GM12891 (cell line): ENCODE results near the gene DQX1.

Experiments used
- DNase-seq: peaks from one replicate; pipeline ENCODE4 v3.0.0; 2011; ENCODE audit warnings: low spot score; ENCODE audit not compliant: insufficient read length
- FAIRE-seq: peaks from 2 replicates; lab custom pipeline; 2011; peaks lifted over from hg19 to GRCh38; lab: Jason Lieb, UNC
- PAX5 ChIP-seq: IDR thresholded peaks from 2 replicates; pipeline ENCODE4 v1.6.1; 2011; ENCODE audit warnings: low read length, moderate library complexity, mild to moderate bottlenecking; ENCODE audit not compliant: insufficient read depth, severe bottlenecking
- POLR2A ChIP-seq: IDR thresholded peaks from 2 replicates; pipeline ENCODE4 v1.6.1; 2011; ENCODE audit warnings: low read depth, low read length, control low read depth
- POLR2AphosphoS5 ChIP-seq: IDR thresholded peaks from 2 replicates; pipeline ENCODE4 v1.6.1; 2011; ENCODE audit warnings: low read depth, low read length, control low read depth
- POU2F2 ChIP-seq: IDR thresholded peaks from 2 replicates; pipeline ENCODE4 v1.6.1; 2011; ENCODE audit warnings: low read depth, mild to moderate bottlenecking, control low read depth, low read length, moderate library complexity
- SPI1 ChIP-seq: IDR thresholded peaks from 2 replicates; pipeline ENCODE4 v1.6.1; 2011; ENCODE audit warnings: low read depth, low read length, control low read depth
- TAF1 ChIP-seq: IDR thresholded peaks from 2 replicates; pipeline ENCODE4 v1.6.1; 2011; ENCODE audit warnings: low read depth, low read length, control low read depth

DQX1 gene

DNA sequence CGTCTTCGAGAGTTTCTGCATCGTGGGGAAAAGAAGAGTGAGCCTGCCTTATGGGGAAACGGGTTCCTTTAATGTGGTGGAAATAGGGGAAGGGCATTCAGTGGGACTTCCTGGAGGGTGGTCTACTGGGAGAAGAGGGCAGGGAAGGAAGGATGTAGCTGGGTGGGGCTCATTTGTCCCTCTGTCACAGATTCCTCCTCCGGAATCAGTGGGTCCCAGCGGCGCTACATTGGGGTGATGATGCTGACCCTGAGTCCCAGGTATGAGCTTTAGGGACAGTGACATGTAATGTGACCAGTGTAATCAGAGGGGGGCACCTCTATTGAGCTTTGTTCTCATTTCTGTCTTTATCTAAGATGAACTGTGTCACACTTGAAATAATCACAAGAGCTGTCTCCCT is 5.6 kb upstream of the DQX1 start:
- TF ChIP-seq SPI1 (no peak), TAF1 (no peak), POU2F2 (no peak), PAX5 (no peak), POLR2A (no peak), POLR2AphosphoS5 (no peak)
- DNase-seq (no peak), FAIRE-seq (no peak)

DNA sequence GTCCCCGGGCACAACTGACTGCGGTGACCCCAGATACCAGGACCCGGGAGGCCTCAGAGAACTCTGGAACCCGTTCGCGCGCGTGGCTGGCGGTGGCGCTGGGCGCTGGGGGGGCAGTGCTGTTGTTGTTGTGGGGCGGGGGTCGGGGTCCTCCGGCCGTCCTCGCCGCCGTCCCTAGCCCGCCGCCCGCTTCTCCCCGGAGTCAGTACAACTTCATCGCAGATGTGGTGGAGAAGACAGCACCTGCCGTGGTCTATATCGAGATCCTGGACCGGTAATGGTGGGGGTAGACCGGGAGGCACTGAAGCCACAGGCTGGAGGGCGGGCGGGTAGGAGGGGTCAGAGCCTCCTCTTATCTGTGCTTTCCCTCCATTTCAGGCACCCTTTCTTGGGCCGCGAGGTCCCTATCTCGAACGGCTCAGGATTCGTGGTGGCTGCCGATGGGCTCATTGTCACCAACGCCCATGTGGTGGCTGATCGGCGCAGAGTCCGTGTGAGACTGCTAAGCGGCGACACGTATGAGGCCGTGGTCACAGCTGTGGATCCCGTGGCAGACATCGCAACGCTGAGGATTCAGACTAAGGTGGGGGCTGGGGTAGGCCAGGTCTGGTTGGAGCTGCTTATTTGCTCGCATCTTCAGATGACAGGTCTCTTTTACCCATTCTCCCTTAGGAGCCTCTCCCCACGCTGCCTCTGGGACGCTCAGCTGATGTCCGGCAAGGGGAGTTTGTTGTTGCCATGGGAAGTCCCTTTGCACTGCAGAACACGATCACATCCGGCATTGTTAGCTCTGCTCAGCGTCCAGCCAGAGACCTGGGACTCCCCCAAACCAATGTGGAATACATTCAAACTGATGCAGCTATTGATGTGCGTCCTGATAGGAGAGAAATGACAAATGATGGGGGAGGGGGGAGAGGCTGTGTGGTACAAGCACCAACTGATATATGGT is 4.5 kb upstream of the DQX1 start:
- DNase-seq: no peak

DNA sequence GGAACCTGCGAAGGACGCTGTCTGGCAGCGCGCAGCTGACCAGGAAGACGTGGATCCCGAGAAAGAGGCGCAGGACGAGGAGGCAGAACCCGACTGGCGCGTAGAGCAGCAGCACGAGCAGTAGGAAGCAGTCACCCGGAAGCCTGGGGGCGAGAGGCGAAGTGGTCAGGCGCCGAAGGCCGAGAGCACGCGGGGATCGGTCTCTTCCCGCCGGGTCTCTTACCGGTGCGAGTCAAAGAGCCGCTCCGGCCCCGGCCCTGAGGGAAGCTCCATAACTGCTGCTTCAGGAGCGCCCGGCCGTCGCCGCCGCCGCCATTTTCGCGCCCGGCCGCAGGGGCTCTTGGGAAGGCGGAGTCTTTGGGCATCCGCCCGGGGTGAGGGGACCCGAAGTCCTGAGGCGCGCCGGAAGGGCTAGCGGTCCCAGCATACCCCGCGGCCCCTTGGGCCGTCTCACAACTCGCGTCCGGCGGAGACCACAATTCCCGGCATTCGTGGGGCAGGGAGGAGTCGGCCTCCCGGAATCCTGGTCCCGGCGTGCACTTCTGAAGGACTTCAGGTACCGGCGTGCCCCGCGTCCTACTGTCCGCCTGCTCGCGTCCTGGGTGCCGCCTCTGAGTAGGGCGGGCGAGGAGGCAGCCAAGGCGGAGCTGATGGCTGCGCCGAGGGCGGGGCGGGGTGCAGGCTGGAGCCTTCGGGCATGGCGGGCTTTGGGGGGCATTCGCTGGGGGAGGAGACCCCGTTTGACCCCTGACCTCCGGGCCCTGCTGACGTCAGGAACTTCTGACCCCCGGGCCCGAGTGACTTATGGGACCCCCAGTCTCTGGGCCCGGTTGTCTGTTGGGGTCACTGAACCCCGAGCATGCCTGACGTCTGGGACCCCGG is 3.6 kb upstream of the DQX1 start, which contains the start of the genes AUP1 and HTRA2:
TSS of gene AUP1 (minus strand) at position 350 of the 882 bp plus-strand sequence. CDS start at position 273, 77 bp downstream.
TSS of gene HTRA2 (plus strand) at position 577 of the 882 bp plus-strand sequence. CDS start at position 651, 74 bp downstream.
- TF ChIP-seq POLR2AphosphoS5 (peak; percentile 84), POLR2A (no peak; the same call in 1 of the 2 replicates), PAX5 (no peak), TAF1 (peak; percentile 89; the same call in 1 of the 2 replicates), POU2F2 (0 out of 2 replicates have a peak, but pooled peaks have one; percentile 26), SPI1 (no peak)
- DNase-seq (peak; percentile 99), FAIRE-seq (peak; percentile 95)

More for the DNA sequence above, 4.5 kb upstream of the DQX1 start:
- TF ChIP-seq POLR2A (peak; percentile 79), POU2F2 (0 out of 2 replicates have a peak, but pooled peaks have one; percentile 6), SPI1 (no peak), POLR2AphosphoS5 (peak; percentile 35; the same call in 1 of the 2 replicates), PAX5 (no peak), TAF1 (no peak)
- FAIRE-seq: peak; percentile 62

DNA sequence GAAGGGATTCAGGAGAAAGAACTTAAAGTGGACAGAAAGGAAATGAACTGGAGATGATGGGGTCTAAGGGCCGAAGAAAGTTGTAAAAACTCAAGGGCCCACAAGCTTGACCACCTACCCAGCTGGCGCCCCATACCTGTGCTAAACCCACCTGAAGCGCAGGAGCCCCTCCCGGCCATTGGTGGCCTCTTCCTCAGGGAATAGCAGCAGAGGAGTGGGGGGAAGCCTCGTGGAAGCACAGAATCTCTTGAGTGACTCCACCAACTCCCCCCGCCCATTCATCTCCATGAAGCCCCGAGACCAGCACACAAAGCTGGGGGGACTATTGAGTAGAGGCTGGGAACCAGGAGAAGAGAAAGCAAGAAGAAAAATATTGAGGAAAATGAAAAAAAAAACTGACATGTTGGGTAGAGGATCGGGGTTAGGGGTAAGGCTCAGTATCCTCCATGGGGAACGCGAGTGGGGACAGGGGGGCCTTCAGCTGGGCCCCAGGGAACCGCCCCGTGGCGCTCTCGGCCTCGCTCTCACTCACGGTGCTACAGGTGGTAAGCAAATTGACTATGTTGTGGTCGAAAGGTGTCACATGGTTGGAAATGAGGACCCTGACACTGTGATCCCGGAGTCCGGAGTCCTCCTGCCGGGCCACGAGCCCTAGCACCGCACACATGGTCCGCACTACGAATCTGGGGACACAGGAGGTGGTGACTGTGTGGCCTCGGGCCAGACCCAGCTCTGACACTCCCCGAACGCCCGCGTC is 2.7 kb upstream of the DQX1 start:
- TF ChIP-seq POLR2AphosphoS5 (0 out of 2 replicates have a peak, but pooled peaks have one; percentile 13), POLR2A (no peak)
- DNase-seq (no peak), FAIRE-seq (no peak)

DNA sequence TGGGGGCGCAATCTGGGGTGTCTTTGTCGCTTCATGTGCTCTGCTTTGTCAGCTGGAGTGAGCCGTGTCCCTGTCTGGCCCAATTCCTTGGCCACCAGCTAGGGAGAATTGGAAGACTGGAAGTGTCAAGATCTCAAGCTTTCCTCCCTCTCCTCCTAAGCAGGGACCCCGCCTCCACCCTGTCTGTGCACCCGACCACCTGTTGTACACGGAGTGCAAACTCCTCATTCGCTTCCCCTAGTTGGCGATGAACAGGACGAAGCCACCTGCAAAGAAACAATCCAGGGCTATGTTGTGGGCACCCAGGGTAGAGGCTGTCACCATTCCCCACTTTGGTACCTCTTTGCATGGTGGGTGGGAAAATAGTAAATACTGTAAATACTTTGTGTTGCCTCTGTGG is 1.7 kb upstream of the DQX1 start:
- DNase-seq: no peak
- TF ChIP-seq POLR2AphosphoS5 (no peak), POU2F2 (no peak), POLR2A (no peak), SPI1 (no peak), TAF1 (no peak), PAX5 (no peak)
- no peak for FAIRE-seq

DNA sequence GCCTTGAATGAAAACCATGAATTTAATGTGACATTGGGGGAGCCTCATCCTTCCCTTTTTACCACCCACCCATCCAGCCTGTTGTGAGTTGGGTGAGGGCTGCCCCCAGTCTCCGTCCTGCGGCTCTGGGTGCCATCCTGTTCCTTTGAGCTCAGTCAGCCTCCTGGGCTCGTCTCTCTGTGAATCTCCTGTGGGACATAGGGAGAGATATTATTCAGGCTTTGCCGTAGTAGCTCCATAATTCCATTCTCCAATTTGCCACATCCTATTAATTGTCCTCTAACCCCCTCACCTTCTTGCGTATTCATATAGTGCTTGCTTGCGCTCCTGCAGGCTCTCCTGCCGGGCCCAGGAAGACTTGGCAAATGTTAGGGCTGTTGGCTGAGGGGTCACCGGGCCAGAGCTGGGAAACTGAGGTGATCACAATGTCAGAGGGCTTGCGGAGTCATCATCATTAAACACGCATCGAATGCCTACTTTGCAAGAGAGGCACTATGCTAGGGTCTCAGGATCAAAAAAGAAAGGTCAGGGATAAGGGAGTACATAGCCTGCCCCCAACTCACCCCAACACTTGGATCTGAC is 709 bp upstream of the DQX1 start:
- DNase-seq (no peak), FAIRE-seq (no peak)

DNA sequence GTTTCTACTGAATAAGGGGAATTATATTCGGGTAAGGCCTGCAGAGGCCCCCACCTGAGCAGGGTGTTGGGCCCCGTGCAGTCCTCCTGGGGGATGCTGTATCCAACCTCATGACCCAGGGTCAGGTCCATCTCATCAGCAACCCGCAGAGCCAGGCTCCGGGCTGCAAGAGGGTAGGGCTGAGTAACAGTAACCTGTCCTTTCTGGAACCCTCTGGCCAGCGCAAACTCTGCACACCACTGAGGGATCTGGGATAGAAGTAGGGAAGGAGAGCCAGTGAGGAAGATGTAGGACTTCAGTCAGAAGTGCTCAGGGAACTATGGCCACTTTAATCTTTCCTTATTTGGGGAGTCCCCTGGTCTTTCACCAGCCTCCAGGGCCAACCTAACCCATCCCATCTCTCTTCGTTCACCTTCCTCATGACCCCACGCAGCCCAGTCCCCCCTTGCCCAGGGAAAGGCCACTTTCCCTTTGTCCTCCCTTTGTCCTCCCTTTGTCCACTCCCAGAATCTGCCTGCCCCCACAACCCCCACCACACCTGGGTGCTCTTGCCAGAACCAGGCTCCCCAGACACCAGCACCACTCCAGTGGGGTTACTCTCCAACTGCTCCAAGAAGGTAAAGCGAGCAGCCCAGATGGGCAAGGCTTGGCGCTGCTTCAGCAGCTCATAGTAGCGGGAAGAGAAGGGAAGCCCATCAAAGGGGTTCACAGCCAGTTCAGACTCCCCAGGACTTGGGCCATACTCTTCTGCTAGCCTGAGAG is 895 bp downstream of the DQX1 start:
- no peak for FAIRE-seq
- no peak for DNase-seq
- TF ChIP-seq POLR2A (no peak; the same call in 1 of the 2 replicates), PAX5 (no peak), POLR2AphosphoS5 (no peak), POU2F2 (no peak)

More for the DNA sequence above, 709 bp upstream of the DQX1 start:
- TF ChIP-seq POU2F2 (no peak), POLR2A (no peak; the same call in 1 of the 2 replicates), POLR2AphosphoS5 (no peak), SPI1 (no peak), PAX5 (no peak), TAF1 (no peak)

DNA sequence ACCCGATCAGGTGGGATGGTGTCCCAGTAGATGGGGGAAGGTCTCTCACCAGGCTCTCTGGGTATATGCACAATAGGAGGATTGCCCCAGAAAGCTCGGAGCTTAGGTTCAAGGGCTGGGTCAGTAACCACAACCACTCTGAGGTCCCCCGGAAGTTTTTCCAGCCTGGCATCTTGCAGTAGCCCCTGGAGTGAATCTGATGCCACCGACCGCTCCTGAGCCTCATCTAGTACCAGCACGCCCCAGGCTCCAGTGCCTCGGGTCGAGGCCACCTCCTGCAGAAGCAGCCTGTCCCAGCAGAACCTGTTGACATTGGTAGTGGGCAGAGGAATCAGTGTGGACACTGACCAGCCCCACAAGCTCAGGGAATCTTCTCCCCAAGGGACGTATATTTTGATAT is 2.0 kb downstream of the DQX1 start:
- FAIRE-seq (no peak), DNase-seq (no peak)
- TF ChIP-seq POLR2A (no peak), TAF1 (no peak), POU2F2 (no peak), PAX5 (no peak), SPI1 (no peak), POLR2AphosphoS5 (no peak)
